Measurements from ENCODE around the gene SPATS2L.

The SPATS2L gene

GRCh38 chr2:200275295-200276013 lies 31.0 kb upstream of the SPATS2L start:
- ChIA-PET CTCF (no interaction called here), POLR2A (no interaction called here)
- TF ChIP-seq ZNF501 (tag by site-specific recombination; IDR thresholded peaks at IDR 0.05) (no peak), ZNF645 (tag by site-specific recombination; IDR thresholded peaks at IDR 0.05) (no peak), KLF17 (tag by site-specific recombination; IDR thresholded peaks at IDR 0.05) (no peak), ZNF416 (tag by site-specific recombination; IDR thresholded peaks at IDR 0.05) (no peak), ZNF335 (tag by site-specific recombination; conservative IDR thresholded peaks at IDR 0.05) (no peak), ZNF600 (tag by site-specific recombination; IDR thresholded peaks at IDR 0.05) (no peak), ZNF214 (tag by site-specific recombination; IDR thresholded peaks at IDR 0.05; ENCODE audit: borderline replicate concordance) (no peak), GLIS1 (tag by site-specific recombination; IDR thresholded peaks at IDR 0.05) (no peak), ZNF629 (tag by site-specific recombination; IDR thresholded peaks at IDR 0.05) (no peak), ZNF302 (tag by site-specific recombination; IDR thresholded peaks at IDR 0.05; ENCODE audit: low read depth) (no peak), ZBTB1 (tag by site-specific recombination; IDR thresholded peaks at IDR 0.05) (no peak), ATF2 (tag by site-specific recombination; IDR thresholded peaks at IDR 0.05; ENCODE audit: low read depth) (no peak), PATZ1 (tag by site-specific recombination; IDR thresholded peaks at IDR 0.05) (no peak), ZNF623 (tag by site-specific recombination; IDR thresholded peaks at IDR 0.05) (no peak), ZXDB (tag by site-specific recombination; IDR thresholded peaks at IDR 0.05) (no peak), ZBTB44 (tag by site-specific recombination; IDR thresholded peaks at IDR 0.05) (no peak), ZBTB49 (tag by site-specific recombination; IDR thresholded peaks at IDR 0.05; ENCODE audit: low read depth) (no peak), ZBTB8A (tag by site-specific recombination; IDR thresholded peaks at IDR 0.05) (no peak), ZNF837 (tag by site-specific recombination; IDR thresholded peaks at IDR 0.05) (no peak)
- Histone ChIP-seq H3K9me3 (ENCODE audit: control insufficient read depth, insufficient read depth, low read depth, low read length) (no peaks in the 10 kb centered on the region), H3K36me3 (ENCODE audit: control insufficient read depth in 2 of 2, insufficient read depth in 1 of 2, low read length in 2 of 2) (no peaks in the 10 kb centered on the region), H3K27ac (ENCODE audit: extremely low read depth, low read depth, low read length) (no peak overlapping the region), H3K4me3 (ENCODE audit: low read depth, low read length) (no peak overlapping the region), H3K4me1 (ENCODE audit: control insufficient read depth, insufficient read depth, low read length) (no peaks in the 10 kb centered on the region)

Data from HEK293 (cell line).